GM21825 (cell line): Measurements from ENCODE around the gene DUSP1.

Source experiments
- ATAC-seq: cut with Tn5 transposase; IDR thresholded peaks from one replicate; pipeline ENCODE4 v1.9.1; 2021; ENCODE audit warnings: mild to moderate bottlenecking, moderate library complexity; ENCODE audit not compliant: unreplicated experiment

The DUSP1 gene

GRCh38 chr5:172745838-172746237, 25.2 kb downstream of the DUSP1 start:
- no peak for ATAC-seq

GRCh38 chr5:172745406-172745805, 25.6 kb downstream of the DUSP1 start:
- no peak for ATAC-seq

- ATAC-seq, result no peak
Measured at GRCh38 chr5:172744123-172745104, 26.6 kb downstream of the DUSP1 start.

- no peak for ATAC-seq
Measured at GRCh38 chr5:172743112-172743959, 27.7 kb downstream of the DUSP1 start.

- no peak for ATAC-seq
Measured at GRCh38 chr5:172741206-172741582, 29.8 kb downstream of the DUSP1 start.

GRCh38 chr5:172740428-172741205, 30.4 kb downstream of the DUSP1 start:
- no peak for ATAC-seq

GRCh38 chr5:172739375-172739774, 31.6 kb downstream of the DUSP1 start:
- no peak for ATAC-seq

GRCh38 chr5:172736508-172737135, 34.4 kb downstream of the DUSP1 start:
- no peak for ATAC-seq

GRCh38 chr5:172735141-172735831, 35.7 kb downstream of the DUSP1 start:
- no peak for ATAC-seq

GRCh38 chr5:172733974-172734346, 37.0 kb downstream of the DUSP1 start:
- ATAC-seq, result no peak

- no peak for ATAC-seq
Measured at GRCh38 chr5:172733131-172733973, 37.6 kb downstream of the DUSP1 start.

- ATAC-seq, result no peak
Measured at GRCh38 chr5:172732201-172732865, 38.7 kb downstream of the DUSP1 start.

- no peak for ATAC-seq
Measured at GRCh38 chr5:172731680-172732074, 39.3 kb downstream of the DUSP1 start.

- no peak for ATAC-seq
Measured at GRCh38 chr5:172730981-172731679, 39.9 kb downstream of the DUSP1 start.

GRCh38 chr5:172730222-172730621, 40.8 kb downstream of the DUSP1 start:
- ATAC-seq, result no peak

GRCh38 chr5:172729588-172729987, 41.4 kb downstream of the DUSP1 start:
- ATAC-seq, result no peak

- no peak for ATAC-seq
Measured at GRCh38 chr5:172728481-172729241, 42.3 kb downstream of the DUSP1 start.
